ENCODE measurements around the gene ERFE.
A peak's percentile ranks its signal among the peaks of the same experiment; 100 is the strongest.
"Not testable (repeated sequence)": the region's sequence is repeated elsewhere in the genome, so short reads cannot be mapped to it uniquely, and the experiment has no call there.

Gene ERFE

GRCh38 chr2:238158509-238159070 lies at the start of gene ERFE:
ERFE (plus strand) TSS chr2:238158970; CDS start chr2:238159008, 38 bp downstream.
- Mint-ChIP-seq H3K36me3 (no peaks in the 10 kb centered on the region), H3K4me3 (peak within 1 kb of the TSS; percentile 72), H3K9me3 (ENCODE audit: low read depth) (no peaks in the 10 kb centered on the region), H3K27ac (no peak within 1 kb of the TSS), H3K27me3 (peaks cover 4% of the 10 kb centered on the region), H3K4me1 (ENCODE audit: low read depth) (peaks cover 9% of the 10 kb centered on the region)

- Mint-ChIP-seq H3K9me3 (ENCODE audit: low read depth) (no peaks in the 10 kb centered on the region), H3K4me1 (ENCODE audit: low read depth) (peaks cover 4% of the 10 kb centered on the region), H3K36me3 (no peaks in the 10 kb centered on the region), H3K4me3 (no peak overlapping the region), H3K27ac (no peak overlapping the region), H3K27me3 (no peaks in the 10 kb centered on the region)
Measured at GRCh38 chr2:238113611-238114010, 45.2 kb upstream of the ERFE start.

- H3K27ac Mint-ChIP-seq: no peak overlapping the region
- H3K4me3 Mint-ChIP-seq: no peak overlapping the region
- H3K36me3 Mint-ChIP-seq: no peaks in the 10 kb centered on the region
- no peaks in the 10 kb centered on the region for H3K9me3 Mint-ChIP-seq (ENCODE audit: low read depth)
- H3K4me1 Mint-ChIP-seq (ENCODE audit: low read depth): peaks cover 2% of the 10 kb centered on the region
- H3K27me3 Mint-ChIP-seq: no peaks in the 10 kb centered on the region
Measured at GRCh38 chr2:238114331-238114841, 44.4 kb upstream of the ERFE start.

- Mint-ChIP-seq H3K9me3 (ENCODE audit: low read depth) (no peaks in the 10 kb centered on the region), H3K27ac (no peak overlapping the region), H3K36me3 (no peaks in the 10 kb centered on the region), H3K4me1 (ENCODE audit: low read depth) (no peaks in the 10 kb centered on the region), H3K4me3 (no peak overlapping the region), H3K27me3 (no peaks in the 10 kb centered on the region)
Measured at GRCh38 chr2:238114851-238115660, 43.7 kb upstream of the ERFE start.

GRCh38 chr2:238115709-238116108 lies 43.1 kb upstream of the ERFE start:
- H3K4me1 Mint-ChIP-seq (ENCODE audit: low read depth); H3K27me3 Mint-ChIP-seq; H3K36me3 Mint-ChIP-seq: not testable (repeated sequence)

GRCh38 chr2:238116298-238117198 lies 42.2 kb upstream of the ERFE start:
- Mint-ChIP-seq H3K4me1 (ENCODE audit: low read depth) (no peaks in the 10 kb centered on the region), H3K27ac (no peak overlapping the region), H3K36me3 (no peaks in the 10 kb centered on the region), H3K27me3 (no peaks in the 10 kb centered on the region), H3K9me3 (ENCODE audit: low read depth) (no peaks in the 10 kb centered on the region), H3K4me3 (no peak overlapping the region)

More at GRCh38 chr2:238115709-238116108, 43.1 kb upstream of the ERFE start:
- H3K27ac Mint-ChIP-seq; H3K4me3 Mint-ChIP-seq; H3K9me3 Mint-ChIP-seq (ENCODE audit: low read depth): not testable (repeated sequence)

- H3K4me1 Mint-ChIP-seq (ENCODE audit: low read depth): no peaks in the 10 kb centered on the region
- H3K4me3 Mint-ChIP-seq: no peak overlapping the region
- H3K9me3 Mint-ChIP-seq (ENCODE audit: low read depth): no peaks in the 10 kb centered on the region
- H3K27ac Mint-ChIP-seq: no peak overlapping the region
- H3K27me3 Mint-ChIP-seq: no peaks in the 10 kb centered on the region
- H3K36me3 Mint-ChIP-seq: no peaks in the 10 kb centered on the region
Measured at GRCh38 chr2:238117199-238118154, 41.3 kb upstream of the ERFE start.

GRCh38 chr2:238119756-238120462 lies 38.9 kb upstream of the ERFE start:
- Mint-ChIP-seq H3K36me3 (no peaks in the 10 kb centered on the region), H3K4me1 (ENCODE audit: low read depth) (no peaks in the 10 kb centered on the region), H3K27ac (no peak overlapping the region), H3K4me3 (no peak overlapping the region), H3K9me3 (ENCODE audit: low read depth) (no peaks in the 10 kb centered on the region), H3K27me3 (no peaks in the 10 kb centered on the region)

- Mint-ChIP-seq H3K9me3 (ENCODE audit: low read depth) (no peaks in the 10 kb centered on the region), H3K4me3 (no peak overlapping the region), H3K27ac (no peak overlapping the region), H3K27me3 (no peaks in the 10 kb centered on the region), H3K36me3 (no peaks in the 10 kb centered on the region), H3K4me1 (ENCODE audit: low read depth) (no peaks in the 10 kb centered on the region)
Measured at GRCh38 chr2:238120463-238121298, 38.1 kb upstream of the ERFE start.

GRCh38 chr2:238121511-238122286 lies 37.1 kb upstream of the ERFE start:
- no peaks in the 10 kb centered on the region for H3K9me3 Mint-ChIP-seq (ENCODE audit: low read depth)
- no peaks in the 10 kb centered on the region for H3K27me3 Mint-ChIP-seq
- no peak overlapping the region for H3K4me3 Mint-ChIP-seq
- H3K4me1 Mint-ChIP-seq (ENCODE audit: low read depth): no peaks in the 10 kb centered on the region
- no peaks in the 10 kb centered on the region for H3K36me3 Mint-ChIP-seq
- H3K27ac Mint-ChIP-seq: no peak overlapping the region

GRCh38 chr2:238122287-238123217 lies 36.2 kb upstream of the ERFE start:
- Mint-ChIP-seq H3K4me1 (ENCODE audit: low read depth) (no peaks in the 10 kb centered on the region), H3K4me3 (no peak overlapping the region), H3K36me3 (no peaks in the 10 kb centered on the region), H3K27ac (no peak overlapping the region), H3K27me3 (no peaks in the 10 kb centered on the region), H3K9me3 (ENCODE audit: low read depth) (no peaks in the 10 kb centered on the region)

Measured in activated naive CD8-positive, alpha-beta T cell (primary cell).